ENCODE measurements around the gene GLP1R.

DNA sequence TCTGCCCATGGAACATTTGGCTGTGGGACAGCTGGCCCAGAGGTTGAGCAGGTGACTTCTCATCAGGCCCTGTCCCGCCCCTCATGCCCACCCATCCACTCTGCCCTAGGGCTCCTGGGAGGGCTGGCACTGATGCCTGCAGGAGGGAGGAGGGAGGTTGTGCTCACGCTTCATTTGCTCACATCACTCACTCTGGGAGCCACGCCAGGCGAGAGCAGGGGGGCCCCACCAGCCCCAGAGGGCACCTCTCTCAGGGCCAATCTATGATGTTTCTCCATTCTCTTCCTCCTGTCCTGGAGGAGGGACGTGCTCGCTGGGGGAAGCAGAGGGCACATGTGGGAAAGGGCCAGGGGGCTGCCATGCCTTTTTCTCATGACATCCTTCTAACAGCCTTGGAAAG lies 10.9 kb upstream of the GLP1R start:
- TF ChIP-seq, protein P1, sequence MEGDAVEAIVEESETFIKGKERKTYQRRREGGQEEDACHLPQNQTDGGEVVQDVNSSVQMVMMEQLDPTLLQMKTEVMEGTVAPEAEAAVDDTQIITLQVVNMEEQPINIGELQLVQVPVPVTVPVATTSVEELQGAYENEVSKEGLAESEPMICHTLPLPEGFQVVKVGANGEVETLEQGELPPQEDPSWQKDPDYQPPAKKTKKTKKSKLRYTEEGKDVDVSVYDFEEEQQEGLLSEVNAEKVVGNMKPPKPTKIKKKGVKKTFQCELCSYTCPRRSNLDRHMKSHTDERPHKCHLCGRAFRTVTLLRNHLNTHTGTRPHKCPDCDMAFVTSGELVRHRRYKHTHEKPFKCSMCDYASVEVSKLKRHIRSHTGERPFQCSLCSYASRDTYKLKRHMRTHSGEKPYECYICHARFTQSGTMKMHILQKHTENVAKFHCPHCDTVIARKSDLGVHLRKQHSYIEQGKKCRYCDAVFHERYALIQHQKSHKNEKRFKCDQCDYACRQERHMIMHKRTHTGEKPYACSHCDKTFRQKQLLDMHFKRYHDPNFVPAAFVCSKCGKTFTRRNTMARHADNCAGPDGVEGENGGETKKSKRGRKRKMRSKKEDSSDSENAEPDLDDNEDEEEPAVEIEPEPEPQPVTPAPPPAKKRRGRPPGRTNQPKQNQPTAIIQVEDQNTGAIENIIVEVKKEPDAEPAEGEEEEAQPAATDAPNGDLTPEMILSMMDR (conservative IDR thresholded peaks at IDR 0.05 in 1 of 2, IDR thresholded peaks at IDR 0.05 in 1 of 2; ENCODE audit: extremely low read depth in 1 of 2, insufficient read depth in 1 of 2, low read depth in 1 of 2, low read length in 2 of 2), result no peak
- TF ChIP-seq EZH2 (IDR thresholded peaks at IDR 0.05; ENCODE audit: borderline replicate concordance, low read length), result no peak
